Measurements from ENCODE around the gene HSFX3.
A peak's percentile ranks its signal among the peaks of the same experiment; 100 is the strongest.
"Not testable (repeated sequence)": the region's sequence is repeated elsewhere in the genome, so short reads cannot be mapped to it uniquely, and the experiment has no call there.

The HSFX3 gene

GRCh38 chrX:149549701-149550100 is at the start of gene HSFX3:
Gene HSFX3, minus strand, starts transcription at chrX:149549924. Its CDS starts 72 bp downstream, at chrX:149549852.
- not testable (repeated sequence) for DNase-seq (ENCODE audit: low read depth); H3K4me3 ChIP-seq (ENCODE audit: low read depth, low read length)

GRCh38 chrX:149598603-149599002 is 48.9 kb upstream of the HSFX3 start:
- H3K4me3 ChIP-seq (ENCODE audit: low read depth, low read length); DNase-seq (ENCODE audit: low read depth): not testable (repeated sequence)

- H3K4me3 ChIP-seq (ENCODE audit: low read depth, low read length); DNase-seq (ENCODE audit: low read depth): not testable (repeated sequence)
Observed at GRCh38 chrX:149595943-149596342, 46.2 kb upstream of the HSFX3 start.

- not testable (repeated sequence) for DNase-seq (ENCODE audit: low read depth); H3K4me3 ChIP-seq (ENCODE audit: low read depth, low read length)
Observed at GRCh38 chrX:149595214-149595613, 45.5 kb upstream of the HSFX3 start, which contains the start of gene HSFX2. Gene HSFX2, minus strand, starts transcription at chrX:149595314. Its CDS starts 614 bp downstream, at chrX:149594700.

- H3K4me3 ChIP-seq (ENCODE audit: low read depth, low read length); DNase-seq (ENCODE audit: low read depth): not testable (repeated sequence)
Observed at GRCh38 chrX:149590993-149591392, 41.3 kb upstream of the HSFX3 start.

- not testable (repeated sequence) for DNase-seq (ENCODE audit: low read depth); H3K4me3 ChIP-seq (ENCODE audit: low read depth, low read length)
Observed at GRCh38 chrX:149587359-149587758, 37.6 kb upstream of the HSFX3 start, which contains the start of gene MAGEA9B. Gene MAGEA9B, minus strand, starts transcription at chrX:149587459. Its CDS starts 4,280 bp downstream, at chrX:149583179.

- H3K4me3 ChIP-seq (ENCODE audit: low read depth, low read length); DNase-seq (ENCODE audit: low read depth): not testable (repeated sequence)
Observed at GRCh38 chrX:149585631-149586030, 35.9 kb upstream of the HSFX3 start.

GRCh38 chrX:149573456-149573855 is 23.7 kb upstream of the HSFX3 start:
- not testable (repeated sequence) for H3K4me3 ChIP-seq (ENCODE audit: low read depth, low read length); DNase-seq (ENCODE audit: low read depth)

- no peak for DNase-seq (ENCODE audit: low read depth)
- H3K4me3 ChIP-seq (ENCODE audit: low read depth, low read length) = no peak overlapping the region
Observed at GRCh38 chrX:149572743-149573142, 23.0 kb upstream of the HSFX3 start.

- DNase-seq (ENCODE audit: low read depth) = no peak
- no peak overlapping the region for H3K4me3 ChIP-seq (ENCODE audit: low read depth, low read length)
Observed at GRCh38 chrX:149571770-149572169, 22.0 kb upstream of the HSFX3 start.

GRCh38 chrX:149570668-149571067 is 20.9 kb upstream of the HSFX3 start:
- peak; percentile 52 for DNase-seq (ENCODE audit: low read depth)
- no peak overlapping the region for H3K4me3 ChIP-seq (ENCODE audit: low read depth, low read length)

GRCh38 chrX:149569770-149570169 is 20.0 kb upstream of the HSFX3 start:
- no peak for DNase-seq (ENCODE audit: low read depth)

GRCh38 chrX:149568701-149569296 is 19.1 kb upstream of the HSFX3 start:
- no peak overlapping the region for H3K4me3 ChIP-seq (ENCODE audit: low read depth, low read length)
- no peak for DNase-seq (ENCODE audit: low read depth)

More at GRCh38 chrX:149569770-149570169, 20.0 kb upstream of the HSFX3 start:
- no peak overlapping the region for H3K4me3 ChIP-seq (ENCODE audit: low read depth, low read length)

GRCh38 chrX:149567621-149568417 is 18.1 kb upstream of the HSFX3 start:
- no peak overlapping the region for H3K4me3 ChIP-seq (ENCODE audit: low read depth, low read length)
- DNase-seq (ENCODE audit: low read depth) = no peak

- no peak overlapping the region for H3K4me3 ChIP-seq (ENCODE audit: low read depth, low read length)
- no peak for DNase-seq (ENCODE audit: low read depth)
Observed at GRCh38 chrX:149563359-149563758, 13.6 kb upstream of the HSFX3 start.

- not testable (repeated sequence) for DNase-seq (ENCODE audit: low read depth); H3K4me3 ChIP-seq (ENCODE audit: low read depth, low read length)
Observed at GRCh38 chrX:149555251-149555650, 5.5 kb upstream of the HSFX3 start.

GRCh38 chrX:149551939-149552248 is 2.2 kb upstream of the HSFX3 start:
- not testable (repeated sequence) for DNase-seq (ENCODE audit: low read depth); H3K4me3 ChIP-seq (ENCODE audit: low read depth, low read length)

- DNase-seq (ENCODE audit: low read depth) = not testable (repeated sequence)
Observed at GRCh38 chrX:149551245-149551938, 1.7 kb upstream of the HSFX3 start.

GRCh38 chrX:149550454-149550853 is 730 bp upstream of the HSFX3 start:
- DNase-seq (ENCODE audit: low read depth); H3K4me3 ChIP-seq (ENCODE audit: low read depth, low read length): not testable (repeated sequence)

More at GRCh38 chrX:149551245-149551938, 1.7 kb upstream of the HSFX3 start:
- H3K4me3 ChIP-seq (ENCODE audit: low read depth, low read length) = not testable (repeated sequence)

GRCh38 chrX:149547782-149548181 is 1.9 kb downstream of the HSFX3 start:
- H3K4me3 ChIP-seq (ENCODE audit: low read depth, low read length); DNase-seq (ENCODE audit: low read depth): not testable (repeated sequence)
